GM18519 (cell line): ENCODE data around the gene BCAS3.
"Not testable (repeated sequence)": the region's sequence is repeated elsewhere in the genome, so short reads cannot be mapped to it uniquely, and the experiment has no call there.

Source experiments
- ATAC-seq: cut with Tn5 transposase; IDR thresholded peaks from one replicate; pipeline ENCODE4 v1.9.1; 2021; ENCODE audit warnings: mild to moderate bottlenecking, moderate library complexity; ENCODE audit not compliant: unreplicated experiment, low FRiP score

BCAS3 gene

DNA sequence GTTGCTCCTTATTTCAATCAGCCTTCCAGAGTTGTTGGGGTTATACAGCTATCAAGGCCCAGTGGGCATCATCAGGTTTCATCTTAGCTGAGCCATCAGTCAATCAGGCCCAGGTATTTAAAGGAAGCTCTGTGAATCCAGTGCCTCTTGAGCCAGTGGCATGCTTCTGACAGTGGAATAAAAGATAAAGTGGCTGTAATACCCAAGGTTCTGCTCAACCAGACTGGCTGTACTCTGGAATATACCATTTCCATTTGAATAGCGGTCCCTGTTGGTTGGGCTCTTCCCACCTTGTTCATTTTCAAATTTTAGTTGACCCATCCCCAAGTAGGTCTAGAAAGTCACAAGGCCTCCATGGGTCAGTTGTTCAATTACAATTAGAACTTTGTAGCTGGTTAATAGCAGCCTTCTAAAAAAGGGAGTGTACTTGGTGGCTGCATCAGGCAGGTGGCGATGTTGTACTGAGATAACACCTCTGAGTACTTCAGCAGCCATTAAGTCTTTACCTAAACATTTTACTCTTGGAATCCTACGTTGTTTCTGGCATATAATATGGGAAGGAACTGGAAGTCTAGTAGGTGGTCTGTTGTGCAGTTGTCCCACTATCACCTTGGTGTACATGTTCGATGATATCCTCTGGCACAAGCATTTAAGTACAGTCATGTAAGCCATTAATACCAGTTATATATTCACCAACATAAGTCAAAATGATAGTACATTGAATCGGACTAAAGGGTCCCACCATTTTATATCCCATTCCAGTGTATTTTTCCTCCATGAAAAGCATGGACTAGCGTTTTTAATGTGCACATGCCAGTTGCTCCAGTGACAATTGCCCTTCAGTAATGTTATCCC lies 294.1 kb downstream of the BCAS3 start:
- ATAC-seq: no peak

DNA sequence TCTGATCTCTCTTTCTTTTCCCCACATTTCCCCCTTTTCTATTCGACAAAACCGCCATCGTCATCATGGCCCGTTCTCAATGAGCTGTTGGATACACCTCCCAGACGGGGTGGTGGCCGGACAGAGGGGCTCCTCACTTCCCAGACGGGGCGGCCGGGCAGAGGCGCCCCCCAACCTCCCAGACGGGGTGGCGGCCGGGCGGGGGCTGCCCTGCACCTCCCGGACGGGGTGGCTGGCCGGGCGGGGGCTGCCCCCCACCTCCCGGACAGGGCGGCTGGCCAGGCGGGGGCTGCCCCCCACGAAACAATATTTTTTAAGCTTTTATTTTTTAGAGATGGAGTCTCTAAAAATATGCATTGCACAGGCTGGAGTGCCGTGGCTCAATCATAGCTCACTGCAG lies 299.2 kb downstream of the BCAS3 start:
- ATAC-seq: not testable (repeated sequence)

DNA sequence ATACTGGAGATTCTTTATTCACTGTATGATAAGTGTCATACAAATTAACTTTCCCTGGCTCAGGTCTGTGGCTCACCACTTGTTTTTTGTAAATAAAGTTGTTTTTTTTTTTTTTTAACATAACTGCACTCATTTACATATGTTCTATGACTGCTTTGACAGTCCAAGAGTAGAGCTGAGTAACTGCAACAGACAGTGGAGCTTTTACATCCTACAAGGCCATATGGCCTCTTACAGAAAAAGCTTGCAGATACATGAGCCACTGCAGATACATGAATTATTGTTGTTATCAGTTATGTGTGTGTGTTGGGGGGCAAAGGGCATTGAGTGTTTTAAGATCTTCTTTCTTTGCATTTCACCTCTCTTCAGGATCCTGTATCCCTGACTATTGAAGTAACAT lies 311.7 kb downstream of the BCAS3 start:
- no peak for ATAC-seq

DNA sequence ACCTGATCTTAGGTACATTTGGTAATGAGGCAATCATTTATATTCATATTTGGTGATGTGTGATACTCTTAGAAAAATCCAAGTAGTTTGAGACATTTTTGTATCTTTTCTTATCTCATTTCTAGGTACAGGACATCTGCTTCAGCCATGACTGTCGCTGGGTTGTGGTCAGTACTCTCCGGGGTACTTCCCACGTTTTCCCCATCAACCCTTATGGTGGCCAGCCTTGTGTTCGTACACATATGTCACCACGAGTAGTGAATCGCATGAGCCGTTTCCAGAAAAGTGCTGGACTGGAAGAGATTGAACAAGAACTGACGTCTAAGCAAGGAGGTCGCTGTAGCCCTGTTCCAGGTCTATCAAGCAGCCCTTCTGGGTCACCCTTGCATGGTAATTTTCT lies 312.2 kb downstream of the BCAS3 start:
- ATAC-seq: no peak

DNA sequence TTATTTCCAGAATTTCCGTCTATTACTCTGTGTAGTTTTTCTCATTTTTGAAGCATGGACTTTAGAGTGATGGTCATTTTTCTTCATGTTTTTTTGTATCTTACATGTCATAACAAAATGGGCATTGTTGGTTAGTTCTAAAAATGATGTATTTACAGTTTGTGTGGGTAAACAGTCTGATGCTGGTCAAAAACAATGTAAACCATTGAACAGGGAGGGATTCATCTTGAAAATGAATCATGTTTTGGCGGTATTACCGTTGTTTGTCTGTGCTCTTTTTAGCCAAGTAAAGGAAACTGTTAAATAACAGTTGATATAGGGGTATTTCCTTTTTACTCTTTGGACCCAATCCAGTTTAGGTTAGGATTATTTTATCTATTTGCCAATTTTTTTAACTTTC lies 315.8 kb downstream of the BCAS3 start:
- no peak for ATAC-seq

DNA sequence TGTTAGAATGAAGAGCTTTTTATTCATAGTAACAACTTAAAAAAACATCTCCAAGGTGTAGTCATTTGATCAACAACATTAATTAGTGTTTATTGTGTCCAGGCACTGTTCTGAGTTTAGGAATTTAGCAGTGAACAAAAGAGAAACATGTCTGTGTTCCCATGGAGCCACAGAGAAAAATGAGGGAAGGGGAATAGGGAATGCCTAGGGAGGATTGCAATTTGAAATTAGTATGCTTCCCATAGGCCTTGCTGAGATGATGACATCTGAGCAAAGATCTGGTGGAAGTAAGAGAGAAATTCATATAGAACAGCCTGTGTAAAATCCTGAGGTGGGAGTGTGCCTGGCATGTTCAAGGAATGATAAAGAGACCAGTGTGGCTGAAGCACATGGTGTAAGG lies 318.0 kb downstream of the BCAS3 start:
- no peak for ATAC-seq

DNA sequence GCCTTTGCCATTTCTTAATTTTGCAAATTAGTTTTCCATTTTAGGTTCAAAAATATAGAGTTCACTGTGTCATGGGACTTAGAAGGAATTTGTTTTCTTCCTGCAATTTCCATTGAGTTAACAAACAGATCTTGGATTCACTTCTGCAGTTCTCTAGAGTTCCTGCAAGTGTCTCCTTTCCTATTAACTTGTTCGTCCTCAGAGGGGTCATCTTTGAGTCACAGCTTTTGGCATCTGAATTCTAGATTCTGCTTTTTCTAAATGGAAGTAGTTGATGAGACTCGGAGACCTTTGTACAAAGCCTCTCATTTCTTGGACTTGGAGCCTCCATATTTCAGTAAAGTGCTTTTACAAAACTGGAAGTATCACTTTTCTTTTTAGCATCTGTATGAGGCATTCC lies 323.3 kb downstream of the BCAS3 start:
- ATAC-seq: no peak

DNA sequence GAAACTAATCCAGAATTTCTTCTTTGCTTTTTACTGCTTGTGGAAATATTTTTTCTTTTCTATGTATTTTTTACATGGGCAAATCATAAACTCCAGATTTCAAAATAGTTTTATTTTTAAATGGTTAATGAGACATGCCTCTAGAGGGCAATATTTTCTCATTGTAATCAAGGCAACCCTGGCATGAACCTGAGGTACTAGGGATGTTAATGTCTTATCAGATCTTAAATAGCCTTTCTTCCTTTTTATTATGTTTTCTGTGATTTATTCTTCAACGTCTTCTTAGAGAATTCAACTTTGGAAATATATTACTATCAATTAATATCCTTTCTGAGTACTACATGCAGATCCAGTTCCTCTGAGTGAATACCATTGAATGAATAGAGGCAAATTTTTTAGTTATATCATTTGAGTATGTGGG lies 324.7 kb downstream of the BCAS3 start:
- ATAC-seq: no peak

DNA sequence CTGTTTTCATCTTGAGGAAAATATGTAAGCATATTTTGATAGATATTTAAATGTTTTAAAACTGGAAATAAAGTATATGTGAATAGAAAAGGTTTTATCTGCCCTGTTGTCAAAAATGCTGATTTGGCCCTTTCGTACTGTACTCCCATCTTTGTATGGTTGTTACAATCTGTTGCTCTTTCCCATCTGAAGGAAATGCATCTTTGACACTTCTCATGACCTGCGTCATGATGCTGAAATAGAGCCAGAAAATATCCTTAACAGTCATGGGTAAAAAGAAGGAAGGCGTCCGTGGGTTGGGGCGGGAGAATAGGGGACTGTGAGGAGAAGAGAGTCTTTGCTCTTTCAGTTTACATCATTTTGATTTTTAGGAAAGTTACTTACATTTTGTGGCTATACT lies 327.7 kb downstream of the BCAS3 start:
- ATAC-seq: no peak

DNA sequence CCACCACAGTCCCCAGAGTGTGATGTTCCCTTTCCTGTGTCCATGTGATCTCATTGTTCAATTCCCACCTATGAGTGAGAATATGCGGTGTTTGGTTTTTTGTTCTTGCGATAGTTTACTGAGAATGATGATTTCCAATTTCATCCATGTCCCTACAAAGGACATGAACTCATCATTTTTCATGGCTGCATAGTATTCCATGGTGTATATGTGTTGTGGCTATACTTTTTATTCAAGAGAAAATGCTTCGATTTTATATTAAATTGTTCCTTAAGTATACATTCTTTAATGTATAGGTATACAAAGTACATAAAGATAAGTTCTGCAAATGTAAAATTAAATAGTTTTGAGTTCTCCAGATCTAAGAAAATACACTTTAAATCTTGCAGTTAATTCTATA lies 328.3 kb downstream of the BCAS3 start:
- not testable (repeated sequence) for ATAC-seq

DNA sequence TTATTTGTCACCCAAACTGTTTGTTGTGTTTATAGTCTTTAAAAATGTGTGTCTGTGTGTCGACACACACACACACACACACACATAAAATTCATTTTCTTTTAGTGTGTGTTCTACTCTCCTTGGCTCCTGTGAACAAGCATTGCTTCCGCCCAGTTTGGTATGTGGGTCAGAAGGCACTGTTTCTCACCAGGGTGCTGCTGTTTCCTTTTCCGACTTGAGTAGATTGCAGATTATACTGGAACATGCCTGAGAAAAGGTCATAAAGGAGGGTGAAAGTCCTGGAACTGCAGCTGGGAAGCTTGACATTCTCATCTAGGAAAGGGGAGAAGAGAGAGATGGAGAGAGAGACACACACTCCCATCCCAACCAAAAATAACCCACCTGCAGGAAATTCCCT lies 330.3 kb downstream of the BCAS3 start:
- no peak for ATAC-seq

DNA sequence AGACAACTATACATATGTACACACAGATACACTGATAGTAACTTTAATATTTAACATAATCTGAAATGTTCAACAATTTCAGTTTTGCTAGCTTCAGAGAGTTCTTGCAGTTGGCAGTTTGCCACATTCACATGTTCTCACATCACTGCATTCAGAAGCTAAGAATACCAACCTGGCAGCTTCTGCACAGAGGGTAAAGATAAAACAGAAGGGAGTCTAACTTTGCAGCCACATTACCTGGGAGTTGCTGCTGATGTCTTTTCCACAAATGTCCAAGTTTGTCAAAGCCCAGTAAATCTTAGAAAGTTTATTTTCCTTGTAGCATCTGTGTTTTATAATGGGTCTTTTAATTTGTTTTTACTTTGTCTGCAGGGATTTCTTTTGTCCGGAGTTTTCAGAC lies 332.0 kb downstream of the BCAS3 start:
- ATAC-seq: no peak

DNA sequence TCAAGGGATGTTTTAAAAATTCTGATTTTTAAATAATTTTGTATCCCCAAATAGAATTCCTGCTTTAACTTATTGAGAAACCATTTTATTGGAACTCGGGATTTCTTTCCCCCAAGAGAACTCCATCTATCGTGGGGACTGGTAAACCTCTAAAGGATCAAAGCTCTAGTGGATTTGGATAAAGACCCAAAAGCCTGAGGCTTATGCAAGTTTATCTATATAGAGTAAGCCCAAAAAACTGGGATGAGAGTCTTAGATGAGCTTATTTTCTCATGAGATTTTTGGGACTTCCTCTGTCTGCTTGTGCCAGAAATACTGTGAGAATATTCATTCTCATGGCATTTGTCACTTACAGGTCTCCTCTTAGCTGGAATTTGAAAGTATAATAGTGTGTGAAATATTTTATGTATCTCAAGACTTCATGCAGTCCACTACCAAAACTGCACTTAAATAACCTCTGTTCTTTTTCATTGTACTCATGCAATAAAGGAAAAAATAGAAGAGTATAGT lies 333.1 kb downstream of the BCAS3 start:
- no peak for ATAC-seq

DNA sequence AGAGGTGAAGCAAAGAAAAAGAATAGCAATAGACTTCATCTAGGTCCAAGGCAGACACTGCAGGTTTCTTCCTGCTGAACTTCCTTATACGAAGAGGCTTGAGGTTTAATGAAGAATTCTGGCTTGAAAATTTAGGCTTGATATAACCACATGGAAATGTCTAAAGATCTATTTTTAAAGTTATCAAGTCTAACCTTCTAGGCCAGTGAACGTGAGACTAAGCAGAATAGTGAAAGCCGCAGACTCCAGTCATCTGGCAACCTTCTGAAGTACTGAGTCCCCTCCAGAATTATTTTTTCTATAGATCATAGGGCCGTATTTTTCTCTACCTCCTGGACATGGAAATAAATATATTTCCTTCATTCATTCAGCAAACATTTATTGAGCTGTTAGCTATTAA lies 333.6 kb downstream of the BCAS3 start:
- ATAC-seq: no peak

DNA sequence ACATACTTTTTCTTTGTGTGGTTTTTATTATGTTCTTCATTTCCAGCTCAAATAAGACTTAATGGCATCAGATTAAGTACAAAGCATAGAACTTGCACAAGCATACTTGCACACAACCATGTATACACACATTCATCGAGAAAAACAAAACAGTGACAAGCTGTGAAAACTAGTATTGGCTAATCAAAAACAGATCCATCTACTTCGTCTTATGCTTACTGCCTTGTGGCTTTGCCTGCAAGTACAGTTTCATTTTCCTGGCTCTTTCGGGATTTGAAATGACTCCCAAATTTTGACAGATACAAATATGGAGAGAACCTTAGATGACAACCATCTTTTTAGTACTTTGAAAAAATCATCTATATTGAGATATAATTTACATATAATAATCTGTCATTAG lies 338.3 kb downstream of the BCAS3 start:
- ATAC-seq: no peak

DNA sequence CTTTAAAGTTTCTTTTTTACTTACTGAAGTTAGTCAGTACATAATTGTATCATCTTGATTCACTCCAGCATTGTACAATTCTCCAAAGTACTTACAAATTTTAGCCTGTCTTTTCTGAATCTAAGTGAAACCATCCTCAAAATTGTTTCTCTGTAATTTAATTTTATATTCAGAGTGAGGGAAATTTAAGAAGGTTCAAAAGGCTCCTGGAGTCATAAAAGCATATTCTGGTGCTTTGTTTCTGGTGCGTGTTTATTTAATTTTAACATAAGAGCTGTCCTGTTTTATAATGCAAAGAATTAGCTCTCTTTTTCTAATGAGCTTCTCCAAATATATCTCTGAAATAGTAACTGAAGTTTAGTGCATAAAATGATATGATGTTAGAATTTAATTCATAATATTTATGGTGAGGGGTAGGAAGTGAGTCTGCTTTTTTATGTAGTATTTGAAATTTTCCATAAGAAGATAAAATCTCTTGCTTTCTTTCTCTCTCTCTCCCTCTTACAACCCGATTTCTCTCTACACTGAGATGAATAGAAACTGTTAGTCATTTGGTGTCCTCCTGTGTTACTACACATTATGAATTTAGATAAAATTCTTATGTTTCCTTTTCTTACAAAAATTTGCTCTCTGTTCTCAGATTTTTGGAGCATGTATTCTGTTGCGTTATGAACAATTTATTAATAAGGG lies 339.8 kb downstream of the BCAS3 start:
- no peak for ATAC-seq

DNA sequence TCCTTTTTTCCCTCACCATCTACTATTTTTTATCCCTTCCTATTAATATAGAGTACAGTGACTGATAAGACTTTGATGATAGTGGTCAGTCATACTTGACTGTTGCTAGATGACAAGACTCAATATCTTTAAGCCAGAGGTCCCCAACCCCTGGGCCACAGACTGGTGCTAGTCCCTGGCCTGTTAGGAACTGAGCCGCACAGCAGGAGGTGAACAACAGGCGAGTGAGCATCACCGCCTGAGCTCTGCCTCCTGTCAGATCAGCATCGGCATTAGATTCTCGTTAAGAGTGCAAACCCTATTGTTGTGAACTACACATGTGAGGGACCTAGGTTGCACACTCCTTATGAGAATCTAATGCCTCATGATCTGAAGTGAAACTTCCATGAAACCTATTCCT lies 341.3 kb downstream of the BCAS3 start:
- no peak for ATAC-seq

DNA sequence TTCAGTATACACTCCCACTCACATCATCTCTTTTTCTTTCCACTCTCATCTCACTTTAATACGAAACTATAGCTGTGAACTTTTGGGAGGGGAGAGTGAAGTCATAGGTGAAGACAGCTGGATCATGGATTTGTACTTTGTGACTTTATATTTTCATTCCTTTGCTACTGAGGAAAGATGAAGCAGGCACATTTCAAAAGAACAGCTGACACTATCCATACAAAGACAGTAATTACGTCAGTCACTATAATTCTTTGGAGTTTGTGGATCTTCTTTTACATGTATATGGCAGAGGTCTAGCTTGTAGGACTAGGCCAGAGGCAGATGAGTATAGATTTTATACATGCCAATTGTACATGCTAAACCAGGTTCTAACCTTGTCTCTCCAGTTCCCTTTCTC lies 346.3 kb downstream of the BCAS3 start:
- no peak for ATAC-seq

DNA sequence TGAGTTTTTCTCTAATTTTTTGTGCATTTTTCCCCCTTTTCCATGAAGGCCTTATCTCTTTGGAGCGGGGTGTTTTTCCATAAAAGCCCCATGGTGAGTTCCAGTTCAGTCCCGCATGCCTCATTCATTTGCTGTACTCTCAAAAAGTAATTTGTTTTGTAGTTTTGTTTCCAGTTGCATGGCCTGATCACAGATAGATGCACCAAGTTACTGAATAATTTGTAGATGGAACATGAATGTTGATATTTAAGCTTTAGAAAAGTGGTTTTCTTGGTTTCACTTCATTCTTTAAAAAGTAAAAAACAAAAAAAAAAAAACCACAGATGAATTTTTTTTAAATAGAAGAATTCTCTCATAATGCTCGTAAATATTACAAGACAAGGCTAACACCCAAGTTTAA lies 349.2 kb downstream of the BCAS3 start:
- ATAC-seq: no peak

DNA sequence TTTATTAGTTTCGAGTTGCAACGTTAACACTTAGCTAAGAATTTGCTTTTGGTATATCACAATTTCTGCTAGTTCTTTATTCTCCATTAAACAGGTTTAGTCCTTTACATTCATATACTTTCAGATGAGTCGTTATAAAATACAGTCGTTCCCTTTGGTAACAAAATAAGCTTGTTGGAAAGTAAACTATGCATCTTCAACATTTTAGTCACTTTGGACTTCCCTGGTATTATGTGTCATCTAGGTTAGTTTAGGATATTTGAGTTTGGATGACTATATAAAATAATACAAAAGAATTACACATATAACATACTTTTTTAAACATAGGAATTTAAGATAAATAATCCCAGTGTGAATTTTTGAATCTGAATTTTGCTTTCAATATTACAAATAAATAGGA lies 351.5 kb downstream of the BCAS3 start:
- ATAC-seq: no peak

DNA sequence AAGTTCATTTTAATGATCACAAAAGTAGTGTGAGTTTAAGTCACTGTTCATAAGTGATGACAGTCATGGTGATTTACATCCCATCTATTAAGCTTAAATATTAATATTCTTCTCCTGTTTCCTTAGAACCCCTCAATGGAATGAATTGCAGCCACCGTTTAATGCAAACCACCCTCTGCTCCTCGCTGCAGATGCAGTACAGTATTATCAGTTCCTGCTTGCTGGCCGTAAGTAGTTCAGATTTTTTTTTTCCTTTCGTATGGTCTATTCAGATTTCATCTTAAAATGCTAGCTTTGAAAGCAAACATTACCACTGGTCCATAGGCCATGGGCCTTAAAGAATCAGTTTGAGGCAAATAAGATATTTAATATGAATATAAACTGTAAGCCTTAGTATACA lies 363.0 kb downstream of the BCAS3 start:
- no peak for ATAC-seq

DNA sequence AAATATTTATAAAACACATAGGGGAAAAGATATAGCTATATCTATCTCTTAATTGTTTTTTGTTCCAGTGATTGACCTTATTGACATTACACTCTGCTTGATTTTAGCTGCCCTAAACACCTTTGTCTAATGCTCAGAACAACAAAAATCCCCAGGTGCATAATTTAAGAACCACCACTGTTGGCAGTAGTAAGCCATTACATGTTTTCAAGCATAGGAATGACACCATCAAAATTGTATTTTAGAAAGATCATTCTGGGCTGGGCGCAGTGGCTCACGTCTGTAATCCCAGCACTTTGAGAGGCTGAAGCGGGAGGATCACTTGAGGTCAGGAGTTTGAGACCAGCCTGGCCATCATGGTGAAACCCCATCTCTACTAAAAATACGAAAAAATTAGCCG lies 364.7 kb downstream of the BCAS3 start:
- ATAC-seq: not testable (repeated sequence)
